Fibroblast of lung (primary cell): ENCODE measurements around the gene RAVER2.

Experiments used
- CTCF ChIP-seq, 2 donors: IDR thresholded peaks in 1 of 2; conservative IDR thresholded peaks in 1 of 2; 1 replicate in 1 of 2; 2 replicates in 1 of 2; pipeline ENCODE4 v1.5.1; 2011 to 2012; ENCODE audit warnings: low read length in 2 of 2, control low read depth in 1 of 2, inconsistent platforms in 1 of 2, low read depth in 1 of 2, mild to moderate bottlenecking in 1 of 2
- EZH2 ChIP-seq: IDR thresholded peaks from 2 replicates; pipeline ENCODE4 v1.5.1; 2012; ENCODE audit warnings: low read length, control low read depth, mild to moderate bottlenecking; ENCODE audit errors: missing control alignments

DNA sequence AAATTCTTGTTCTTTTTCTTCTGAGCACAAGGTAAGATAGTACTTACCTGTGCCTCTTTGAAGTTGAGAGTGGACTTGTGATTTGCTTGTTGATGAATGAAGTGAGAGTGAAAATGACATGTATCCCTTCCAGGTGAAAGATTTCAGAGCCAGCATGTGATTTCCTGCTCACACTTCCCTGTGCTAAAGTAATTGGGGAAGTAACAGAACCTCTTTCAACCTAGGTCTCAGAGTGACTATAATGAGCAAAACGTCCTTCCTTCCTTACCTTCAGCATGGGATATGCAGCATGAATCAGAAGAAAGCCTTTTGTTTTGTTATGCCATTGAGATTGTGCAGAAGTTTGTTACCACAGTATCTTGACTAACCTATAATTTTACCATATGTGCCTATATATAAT is 24.6 kb downstream of the RAVER2 start:
- TF ChIP-seq CTCF (conservative IDR thresholded peaks at IDR 0.05 in 1 of 2, IDR thresholded peaks at IDR 0.05 in 1 of 2; ENCODE audit: low read depth in 1 of 2, low read length in 2 of 2) = no peak
- no peak for TF ChIP-seq EZH2
